ENCODE data around the gene RBM28.

RBM28 gene

DNA sequence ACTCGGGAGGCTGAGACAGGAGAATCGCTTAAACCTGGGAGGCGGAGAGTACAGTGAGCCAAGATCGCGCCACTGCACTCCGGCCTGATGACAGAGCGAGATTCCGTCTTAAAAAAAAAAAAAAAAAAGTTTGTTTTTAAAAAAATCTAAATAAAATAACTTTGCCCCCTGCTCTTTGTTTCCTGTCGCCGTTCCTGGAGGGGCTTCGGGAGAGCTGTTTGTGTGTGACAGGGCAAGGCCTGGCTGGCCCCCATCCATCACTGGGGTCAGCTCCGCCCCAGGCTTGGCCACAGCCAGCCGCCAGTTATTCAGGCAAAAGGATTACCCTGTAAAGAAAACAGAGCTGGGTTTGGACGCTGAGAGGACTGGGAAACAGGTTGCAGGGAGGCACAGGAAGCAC, 86.2 kb downstream of the RBM28 start:
- no peak for DNase-seq

DNA sequence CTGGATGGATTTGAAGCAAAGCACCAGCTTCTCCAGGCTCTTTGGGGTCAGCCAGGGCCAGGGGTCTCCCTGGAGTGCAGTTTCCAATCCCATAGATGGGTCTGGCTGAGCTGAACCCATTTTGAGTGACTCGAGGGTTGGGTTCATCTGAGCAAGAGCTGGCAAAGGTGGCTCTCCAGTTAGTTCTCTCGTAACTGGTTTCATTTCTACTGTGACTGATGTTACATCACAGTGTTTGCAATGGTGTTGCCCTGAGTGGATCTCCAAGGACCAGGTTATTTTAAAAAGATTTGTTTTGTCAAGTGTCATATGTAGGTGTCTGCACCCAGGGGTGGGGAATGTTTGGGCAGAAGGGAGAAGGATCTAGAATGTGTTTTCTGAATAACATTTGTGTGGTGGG, 88.4 kb downstream of the RBM28 start:
- no peak for DNase-seq

DNA sequence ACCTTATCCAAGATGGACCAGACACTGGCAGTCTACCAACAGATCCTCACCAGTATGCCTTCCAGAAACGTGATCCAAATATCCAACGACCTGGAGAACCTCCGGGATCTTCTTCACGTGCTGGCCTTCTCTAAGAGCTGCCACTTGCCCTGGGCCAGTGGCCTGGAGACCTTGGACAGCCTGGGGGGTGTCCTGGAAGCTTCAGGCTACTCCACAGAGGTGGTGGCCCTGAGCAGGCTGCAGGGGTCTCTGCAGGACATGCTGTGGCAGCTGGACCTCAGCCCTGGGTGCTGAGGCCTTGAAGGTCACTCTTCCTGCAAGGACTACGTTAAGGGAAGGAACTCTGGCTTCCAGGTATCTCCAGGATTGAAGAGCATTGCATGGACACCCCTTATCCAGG, 89.2 kb downstream of the RBM28 start:
- no peak for DNase-seq

DNA sequence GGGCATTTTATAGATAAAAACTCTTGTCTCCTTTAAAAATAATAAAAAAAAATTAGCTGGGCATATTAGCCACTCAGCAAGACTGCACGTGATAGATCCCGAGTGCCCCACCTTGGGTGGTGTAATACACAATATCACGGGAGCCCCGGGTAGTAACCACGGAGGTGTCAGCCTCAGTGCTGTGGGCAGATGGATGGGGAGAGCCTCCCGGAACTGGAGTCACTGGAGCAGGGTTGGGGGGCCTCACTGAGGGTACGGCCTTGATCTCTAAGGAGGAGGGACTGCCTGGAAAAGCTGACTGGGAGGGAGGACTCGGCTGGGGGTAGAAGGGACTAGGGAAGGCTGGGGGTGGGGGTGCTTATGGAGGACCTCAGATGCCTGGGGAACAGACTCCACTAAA, 90.0 kb downstream of the RBM28 start:
- DNase-seq = no peak

DNA sequence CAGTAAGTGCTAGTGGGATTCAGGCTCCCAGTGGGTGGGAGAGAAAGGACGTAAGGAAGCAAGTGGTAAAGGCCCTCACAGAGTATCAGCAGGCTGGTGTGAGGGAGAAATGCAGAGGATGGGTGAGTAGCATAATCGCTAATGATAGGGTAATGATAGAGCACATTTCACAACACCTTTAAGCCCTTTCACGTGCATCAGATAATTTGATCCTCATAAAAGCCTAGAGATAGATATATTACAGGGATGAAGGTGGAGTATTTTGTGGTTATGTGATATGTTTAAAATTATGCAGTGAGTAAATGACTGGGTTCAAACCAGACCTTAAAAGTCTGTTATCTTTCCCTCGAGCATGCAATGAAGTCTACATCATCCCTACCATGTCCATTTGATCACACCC, 92.4 kb downstream of the RBM28 start:
- no peak for DNase-seq
